Uterus (tissue), 2 donors: ENCODE results near the gene UPF1.

ENCODE experiments used
- CTCF ChIP-seq, 4 experiments: fragments of 200-600 bp in 2 of 4; fragments of 450-650 bp in 2 of 4; sonication (generic) in 2 of 4; IDR thresholded peaks; one replicate each; pipeline ENCODE4 v1.5.1; 2016 to 2019; ENCODE audit warnings: antibody characterized with exemption in 4 of 4, mild to moderate bottlenecking in 2 of 4, moderate library complexity in 1 of 4
- POLR2A ChIP-seq, 2 donors: fragments of 450-650 bp; IDR thresholded peaks; one replicate each; pipeline ENCODE4 v1.6.1; 2016; ENCODE audit warnings: antibody characterized with exemption in 2 of 2, mild to moderate bottlenecking in 1 of 2, moderate library complexity in 1 of 2

GRCh38 chr19:18784786-18785120 is 47.0 kb upstream of the UPF1 start:
- TF ChIP-seq CTCF (IDR thresholded peaks at IDR 0.05) (no peak), POLR2A (IDR thresholded peaks at IDR 0.05) (no peak)
